Endothelial cell of umbilical vein (primary cell): ENCODE results near the gene PYGB.

ENCODE experiments used
- EZH2 ChIP-seq: IDR thresholded peaks from 2 replicates; pipeline ENCODE4 v1.6.1; 2012; ENCODE audit warnings: borderline replicate concordance, low read depth, mild to moderate bottlenecking, moderate library complexity, low read length, inconsistent platforms; ENCODE audit not compliant: severe bottlenecking
- FOS ChIP-seq: IDR thresholded peaks from 2 replicates; pipeline ENCODE4 v1.6.1; 2011; ENCODE audit warnings: mild to moderate bottlenecking, low read length, moderate library complexity, borderline replicate concordance; ENCODE audit not compliant: insufficient read depth
- JUN ChIP-seq: IDR thresholded peaks from 2 replicates; pipeline ENCODE4 v1.6.1; 2011; ENCODE audit warnings: borderline replicate concordance, low read depth; ENCODE audit not compliant: insufficient read length, insufficient read depth
- POLR2A ChIP-seq: IDR thresholded peaks from 2 replicates; pipeline ENCODE4 v1.6.1; 2012; ENCODE audit warnings: low read depth, mild to moderate bottlenecking, control low read depth, low read length
- POLR2AphosphoS5 ChIP-seq: IDR thresholded peaks from 2 replicates; pipeline ENCODE4 v1.6.1; 2012; ENCODE audit warnings: low read depth, mild to moderate bottlenecking, control low read depth, low read length, moderate library complexity; ENCODE audit not compliant: insufficient read depth
- TF ChIP-seq, protein P1 (sequence below), 2 donors: IDR thresholded peaks; 1 replicate in 1 of 2; 2 replicates in 1 of 2; pipeline ENCODE4 v1.5.1; 2011; ENCODE audit warnings: low read length in 2 of 2, mild to moderate bottlenecking in 2 of 2, moderate library complexity in 2 of 2, control low read depth in 1 of 2, inconsistent platforms in 1 of 2, low read depth in 1 of 2; ENCODE audit not compliant: insufficient read depth in 1 of 2; ENCODE audit errors: extremely low read depth in 1 of 2
- TF ChIP-seq, protein P2 (sequence below): IDR thresholded peaks from 2 replicates; pipeline ENCODE4 v1.6.1; 2011; ENCODE audit not compliant: insufficient read depth, insufficient read length

- TF ChIP-seq, protein P1, sequence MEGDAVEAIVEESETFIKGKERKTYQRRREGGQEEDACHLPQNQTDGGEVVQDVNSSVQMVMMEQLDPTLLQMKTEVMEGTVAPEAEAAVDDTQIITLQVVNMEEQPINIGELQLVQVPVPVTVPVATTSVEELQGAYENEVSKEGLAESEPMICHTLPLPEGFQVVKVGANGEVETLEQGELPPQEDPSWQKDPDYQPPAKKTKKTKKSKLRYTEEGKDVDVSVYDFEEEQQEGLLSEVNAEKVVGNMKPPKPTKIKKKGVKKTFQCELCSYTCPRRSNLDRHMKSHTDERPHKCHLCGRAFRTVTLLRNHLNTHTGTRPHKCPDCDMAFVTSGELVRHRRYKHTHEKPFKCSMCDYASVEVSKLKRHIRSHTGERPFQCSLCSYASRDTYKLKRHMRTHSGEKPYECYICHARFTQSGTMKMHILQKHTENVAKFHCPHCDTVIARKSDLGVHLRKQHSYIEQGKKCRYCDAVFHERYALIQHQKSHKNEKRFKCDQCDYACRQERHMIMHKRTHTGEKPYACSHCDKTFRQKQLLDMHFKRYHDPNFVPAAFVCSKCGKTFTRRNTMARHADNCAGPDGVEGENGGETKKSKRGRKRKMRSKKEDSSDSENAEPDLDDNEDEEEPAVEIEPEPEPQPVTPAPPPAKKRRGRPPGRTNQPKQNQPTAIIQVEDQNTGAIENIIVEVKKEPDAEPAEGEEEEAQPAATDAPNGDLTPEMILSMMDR (IDR thresholded peaks at IDR 0.05; ENCODE audit: extremely low read depth in 1 of 2, insufficient read depth in 1 of 2, low read depth in 1 of 2, low read length in 2 of 2): no peak
- TF ChIP-seq POLR2AphosphoS5 (no peak), POLR2A (no peak), EZH2 (no peak), JUN (no peak), FOS (no peak)
- TF ChIP-seq, protein P2, sequence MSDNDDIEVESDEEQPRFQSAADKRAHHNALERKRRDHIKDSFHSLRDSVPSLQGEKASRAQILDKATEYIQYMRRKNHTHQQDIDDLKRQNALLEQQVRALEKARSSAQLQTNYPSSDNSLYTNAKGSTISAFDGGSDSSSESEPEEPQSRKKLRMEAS: no peak
These were observed 22.0 kb upstream of the PYGB start for GRCh38 chr20:25225642-25226432.
